Head of caudate nucleus (tissue), 42 donors: Measurements from ENCODE around the gene S100A7A.
"Not testable (repeated sequence)": the region's sequence is repeated elsewhere in the genome, so short reads cannot be mapped to it uniquely, and the experiment has no call there.

Experiments
- DNase-seq, 42 donors: peaks; one replicate each; pipeline versions ENCODE4 v3.0.0 to v3.0.0-alpha.2; 2020 to 2021; ENCODE audit warnings: mixed read lengths in 7 of 42
- intact Hi-C: fragments of 100-400 bp; cut with DNase I; formaldehyde crosslinking; loops from one replicate; pipeline ENCODE4 v1.15.0; 2022

The S100A7A gene

DNA sequence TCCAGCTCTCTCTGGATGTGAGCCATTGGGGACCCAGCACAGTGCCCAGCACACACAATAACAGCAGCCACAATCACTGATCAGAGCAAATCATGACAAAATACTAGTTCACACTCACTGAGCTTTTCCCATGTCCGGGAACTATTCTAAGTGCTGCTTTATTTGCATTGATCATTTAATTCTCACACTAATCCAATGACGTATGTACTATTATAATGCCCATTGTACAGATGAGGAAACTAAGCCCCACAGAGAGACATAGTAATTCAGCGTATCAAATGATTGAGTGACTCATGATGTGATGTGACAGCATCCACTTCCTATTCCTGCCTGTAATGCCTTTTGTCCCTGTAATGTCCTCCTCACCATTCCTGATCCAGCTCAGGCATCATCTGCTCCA, 23.5 kb upstream of the S100A7A start:
- intact Hi-C loops = no loop called here
- no peak for DNase-seq

DNA sequence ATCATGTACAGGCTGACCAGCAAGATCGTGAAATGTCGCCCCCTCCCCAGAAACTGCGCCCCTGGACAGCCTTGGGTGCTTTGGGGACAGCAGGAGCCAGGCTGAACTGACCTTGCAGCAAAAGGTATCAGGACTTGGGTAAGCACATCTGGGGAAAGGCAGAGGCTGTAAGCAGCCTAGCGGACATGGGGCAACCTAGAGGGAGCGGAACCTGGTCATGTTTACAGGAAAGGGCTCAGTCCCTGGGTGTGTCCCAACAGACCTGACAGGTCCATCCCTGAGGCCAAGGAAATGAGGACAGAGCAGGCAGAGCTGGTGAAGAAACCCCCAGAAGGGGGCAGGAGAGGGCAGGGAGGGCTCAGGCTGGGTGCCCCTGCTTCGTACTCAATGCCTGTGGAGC, 22.4 kb upstream of the S100A7A start:
- intact Hi-C loops = no loop called here
- peak in 3 of 42 donors; percentile 6 to 13 (median 13) for DNase-seq

DNA sequence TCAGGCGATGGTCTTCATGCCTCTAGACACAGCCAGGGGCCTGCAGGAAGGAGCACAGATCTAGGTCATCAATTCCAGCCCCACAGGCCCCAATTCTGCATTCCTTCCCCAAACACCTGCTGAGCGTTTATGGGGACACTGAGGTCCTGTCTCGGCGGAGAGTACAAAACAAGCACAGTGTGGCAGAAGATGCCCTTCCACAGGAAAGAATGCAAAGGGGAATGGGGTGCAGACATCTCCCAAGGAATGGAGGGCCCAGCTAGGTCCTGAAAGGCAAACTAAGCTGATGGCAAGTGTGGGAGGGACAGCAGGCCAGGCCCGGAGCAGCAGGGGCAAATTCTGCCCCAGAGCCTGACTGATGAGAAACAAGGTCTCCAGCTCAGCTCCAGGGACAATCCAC, 21.9 kb upstream of the S100A7A start:
- intact Hi-C loops = no loop called here

DNA sequence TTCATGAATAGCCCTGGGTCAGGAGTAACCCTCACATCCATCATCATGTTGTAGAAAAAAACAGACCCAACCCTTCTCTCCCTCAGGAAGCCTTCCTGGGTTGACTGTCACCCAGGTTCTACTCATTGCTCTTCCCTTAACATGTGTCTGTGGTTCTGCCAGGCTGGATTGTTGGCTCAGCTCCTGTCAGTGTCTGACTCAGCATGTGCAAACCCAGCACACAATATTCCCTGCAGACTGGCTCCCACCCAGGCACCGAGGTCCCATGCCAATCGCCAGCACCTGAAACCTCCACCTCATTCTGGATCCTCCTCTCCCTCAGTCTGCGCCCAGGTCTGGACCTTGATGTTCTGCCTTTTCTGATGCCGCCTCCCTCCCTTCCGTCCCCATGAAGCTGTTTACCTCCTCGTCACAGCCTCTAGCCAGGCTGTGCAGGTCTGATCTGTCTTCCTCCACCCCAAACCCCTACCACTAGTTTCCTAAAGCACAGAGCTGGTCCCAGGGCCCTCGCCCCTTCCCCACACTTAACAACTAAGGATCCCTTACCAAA, 21.1 kb upstream of the S100A7A start:
- intact Hi-C loops = no loop called here
- DNase-seq = peak in 5 of 42 donors; percentile 4 to 38 (median 28)

More for the DNA sequence above, 21.9 kb upstream of the S100A7A start:
- DNase-seq = peak in 4 of 42 donors; percentile 3 to 26 (median 10)

DNA sequence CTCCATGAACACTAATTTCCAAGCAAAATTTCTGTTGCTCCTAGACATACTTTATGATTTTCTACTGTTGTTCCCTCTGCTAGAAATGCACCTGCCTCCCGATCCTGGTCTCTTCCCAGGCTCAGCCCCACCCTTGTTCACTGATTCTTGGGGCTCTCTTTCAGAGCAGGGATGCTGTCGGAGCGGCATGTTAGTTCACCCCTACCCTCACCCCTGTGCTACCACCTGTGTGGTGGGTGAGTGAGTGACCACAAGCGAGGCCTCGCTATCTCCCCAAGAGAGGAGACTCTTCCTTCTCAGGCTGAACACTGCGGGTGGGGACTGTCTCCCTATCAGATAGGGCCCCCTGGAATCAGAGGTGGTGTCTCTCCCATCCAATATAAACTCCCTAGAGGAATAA, 20.5 kb upstream of the S100A7A start:
- intact Hi-C loops = no loop called here
- DNase-seq = peak in 4 of 42 donors; percentile 1 to 16 (median 10)

DNA sequence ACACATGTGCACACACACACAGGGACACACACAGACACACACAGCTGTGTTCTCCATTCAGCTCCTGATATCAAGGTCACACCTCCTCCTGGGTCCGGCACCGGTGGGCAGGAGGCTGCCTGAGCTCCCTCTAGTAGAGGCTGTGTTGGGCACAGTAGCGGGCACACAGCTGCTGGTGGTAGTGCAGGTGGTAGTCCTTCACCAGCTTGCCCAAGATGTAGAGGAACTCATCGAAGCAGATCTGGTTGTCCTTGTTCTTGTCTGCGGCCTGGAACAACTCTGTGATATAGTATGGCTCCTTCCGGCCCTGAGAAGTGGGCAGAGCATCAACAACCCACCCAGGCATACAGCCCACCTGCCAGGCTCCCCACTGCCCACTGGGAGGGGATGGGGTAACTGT, 19.9 kb upstream of the S100A7A start:
- peak in 5 of 42 donors; percentile 6 to 31 (median 18) for DNase-seq
- intact Hi-C loops = no loop called here

DNA sequence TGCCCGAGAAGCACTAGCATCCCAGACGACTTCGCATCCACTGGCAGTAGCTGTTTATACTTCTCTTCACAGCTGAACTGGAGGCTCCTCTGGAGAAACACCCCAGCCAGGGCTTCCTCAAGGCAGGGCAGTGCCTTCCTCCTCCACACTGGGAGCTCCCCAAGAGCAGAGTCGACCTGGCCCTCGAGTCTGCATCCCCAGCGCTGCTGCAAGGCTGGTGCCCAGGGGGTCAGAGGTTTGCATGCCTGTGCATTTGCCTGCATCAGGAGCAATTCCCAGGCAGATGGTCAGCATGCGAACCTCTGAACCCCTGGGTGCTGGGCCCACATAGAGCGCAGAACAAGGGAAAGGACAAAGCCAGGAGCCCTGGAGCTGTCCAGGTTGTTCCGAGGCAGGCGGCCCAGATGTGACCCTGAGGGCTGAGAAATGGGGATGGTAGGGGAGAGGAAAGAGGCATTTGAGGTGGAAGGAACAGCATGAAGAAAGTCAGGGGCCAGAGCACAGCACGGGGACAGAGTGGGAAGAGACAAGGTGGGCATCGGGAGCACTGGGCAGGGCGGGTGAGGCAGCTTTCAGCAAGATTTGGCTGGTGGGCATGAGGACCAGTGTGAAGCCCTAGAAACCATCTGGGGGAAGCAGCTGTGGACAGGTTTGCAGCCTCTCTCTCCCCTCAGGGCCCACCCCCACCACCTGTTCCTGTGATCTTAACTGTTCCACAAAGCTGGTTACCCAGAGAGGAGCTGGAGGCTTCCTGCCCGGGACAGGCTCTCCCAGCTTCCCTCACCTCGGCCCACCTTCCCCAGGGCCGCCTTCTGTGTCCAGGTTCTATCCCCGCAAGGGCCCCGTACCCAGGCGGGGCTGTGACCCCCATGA, 19.0 kb upstream of the S100A7A start:
- DNase-seq = peak in 5 of 42 donors; percentile 1 to 28 (median 24)
- intact Hi-C loops = no loop called here

DNA sequence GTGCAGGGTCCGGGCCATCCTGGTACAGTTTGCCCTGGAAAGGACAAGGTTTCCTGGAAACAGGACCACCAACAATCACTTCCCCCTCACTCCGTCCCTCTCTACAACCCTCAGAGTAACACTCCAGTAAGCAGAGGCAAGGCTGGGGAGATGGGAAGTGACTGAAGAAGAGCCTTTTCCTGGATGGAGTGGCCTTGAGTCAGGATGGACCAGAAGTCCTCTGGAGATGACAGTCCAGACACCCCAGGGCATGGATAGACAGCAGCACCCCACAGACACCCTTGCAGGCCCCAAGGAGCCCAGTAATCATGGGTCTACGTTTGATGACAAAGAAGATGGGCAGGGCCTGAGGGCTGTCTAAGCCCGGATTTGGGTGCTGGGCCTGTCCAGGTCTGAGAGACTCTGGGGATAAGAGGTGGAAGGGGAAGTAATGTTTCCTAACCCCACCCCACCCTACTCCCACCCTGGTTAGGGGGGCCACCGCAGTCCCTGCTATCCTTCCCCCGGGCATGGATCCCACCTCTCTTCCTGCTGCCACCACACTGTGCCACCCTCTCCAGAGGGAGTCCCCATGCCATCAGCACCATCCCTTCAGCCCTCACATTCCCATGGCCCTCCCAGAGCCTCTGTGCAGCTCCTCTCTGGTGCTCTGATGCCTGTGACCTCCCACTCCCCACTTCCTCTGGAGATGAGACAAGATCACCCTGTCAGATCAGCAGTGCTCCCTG, 18.2 kb upstream of the S100A7A start:
- DNase-seq = peak in 3 of 42 donors; percentile 6 to 14 (median 10)
- intact Hi-C loops = no loop called here

DNA sequence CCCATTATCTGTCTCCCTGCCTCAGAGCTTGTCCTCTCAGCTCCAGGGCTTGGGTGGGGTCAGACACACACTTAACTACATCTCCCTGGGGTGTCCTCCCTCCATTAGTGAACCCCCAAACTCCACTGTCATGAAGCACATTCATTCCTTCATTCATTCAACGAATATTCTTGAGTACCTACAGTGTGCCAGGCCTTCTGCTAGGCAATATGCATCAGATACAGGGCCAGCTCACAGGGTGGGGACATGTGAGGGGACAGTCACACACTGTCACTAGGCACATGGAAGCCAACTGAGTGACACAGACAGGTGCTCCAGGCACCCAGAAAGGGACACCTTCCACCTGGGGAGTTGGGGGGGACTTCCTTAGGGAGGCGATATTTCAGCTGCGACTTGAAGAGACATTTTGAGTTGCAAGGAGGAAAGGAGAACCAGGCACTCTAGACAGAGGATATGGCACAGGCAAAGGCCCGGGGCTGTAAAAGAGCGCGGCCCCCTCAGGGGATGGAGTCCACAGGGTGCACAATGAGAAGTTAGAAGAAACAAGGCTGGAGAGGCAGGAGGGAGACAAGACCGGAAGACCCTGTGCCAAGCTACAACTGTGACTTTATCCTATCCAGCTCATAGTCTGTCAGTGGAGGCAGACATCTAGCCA, 16.8 kb upstream of the S100A7A start:
- peak in 1 of 42 donors; percentile 25 for DNase-seq
- intact Hi-C loops = no loop called here

DNA sequence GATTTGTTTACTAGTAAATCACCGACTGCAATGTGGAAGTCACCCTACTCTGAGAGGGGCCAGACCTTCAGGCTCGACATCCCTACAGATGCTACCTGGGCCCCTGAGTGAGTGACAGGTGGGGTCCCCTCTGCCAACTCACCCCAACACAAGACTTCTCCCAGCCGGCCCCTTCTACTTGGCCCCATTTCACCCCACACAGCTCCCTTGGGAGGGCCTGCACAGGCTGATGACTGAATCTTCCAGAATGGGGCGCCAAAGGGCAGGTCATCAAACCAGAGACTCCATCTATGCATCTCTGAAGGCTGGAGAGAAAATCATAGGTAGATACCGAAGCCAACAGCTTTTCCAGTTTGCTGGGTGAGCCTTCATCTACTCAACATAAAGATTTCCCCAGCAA, 16.1 kb upstream of the S100A7A start:
- intact Hi-C loops = no loop called here

DNA sequence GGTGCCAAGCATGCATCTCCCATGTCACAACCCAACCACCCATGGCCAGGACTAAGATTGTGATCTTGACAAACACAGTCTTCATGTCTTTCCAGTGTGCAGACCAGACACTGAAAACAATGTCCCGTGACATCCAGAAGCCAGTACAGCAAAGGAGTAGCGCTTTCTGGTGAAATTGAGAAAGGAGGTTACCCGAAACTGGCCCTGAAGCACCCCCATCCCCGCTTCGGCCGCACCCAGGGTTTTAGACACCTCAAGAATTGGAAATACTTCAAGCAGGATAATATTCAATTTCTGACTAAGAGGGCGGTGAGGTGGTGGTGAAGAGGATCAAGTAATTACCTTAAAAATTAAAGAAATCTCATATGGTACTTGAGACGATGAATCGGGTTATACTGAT, 14.9 kb upstream of the S100A7A start:
- intact Hi-C loops = no loop called here

More for the DNA sequence above, 16.1 kb upstream of the S100A7A start:
- peak in 2 of 42 donors; percentile 23 to 33 for DNase-seq

DNA sequence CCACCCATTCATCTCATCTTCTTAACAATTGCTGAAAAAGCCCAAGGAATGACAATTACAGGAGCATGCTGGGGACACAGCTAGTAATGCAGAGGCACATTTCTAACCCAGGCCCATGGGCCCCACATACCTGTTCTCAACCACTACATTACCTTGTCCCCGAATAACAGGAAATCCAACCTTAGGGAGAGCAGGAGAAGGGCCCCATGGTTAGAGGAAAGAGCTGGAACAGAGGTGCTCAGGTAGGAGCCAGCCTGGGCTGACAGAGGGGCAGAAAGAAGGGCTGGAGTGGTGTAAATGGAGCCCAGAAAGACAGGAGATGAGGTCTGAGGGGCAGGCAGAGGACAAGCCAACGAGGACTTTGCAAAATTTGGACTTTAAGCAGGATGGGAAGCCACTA, 14.1 kb upstream of the S100A7A start:
- intact Hi-C loops = no loop called here

More for the DNA sequence above, 14.9 kb upstream of the S100A7A start:
- no peak for DNase-seq

DNA sequence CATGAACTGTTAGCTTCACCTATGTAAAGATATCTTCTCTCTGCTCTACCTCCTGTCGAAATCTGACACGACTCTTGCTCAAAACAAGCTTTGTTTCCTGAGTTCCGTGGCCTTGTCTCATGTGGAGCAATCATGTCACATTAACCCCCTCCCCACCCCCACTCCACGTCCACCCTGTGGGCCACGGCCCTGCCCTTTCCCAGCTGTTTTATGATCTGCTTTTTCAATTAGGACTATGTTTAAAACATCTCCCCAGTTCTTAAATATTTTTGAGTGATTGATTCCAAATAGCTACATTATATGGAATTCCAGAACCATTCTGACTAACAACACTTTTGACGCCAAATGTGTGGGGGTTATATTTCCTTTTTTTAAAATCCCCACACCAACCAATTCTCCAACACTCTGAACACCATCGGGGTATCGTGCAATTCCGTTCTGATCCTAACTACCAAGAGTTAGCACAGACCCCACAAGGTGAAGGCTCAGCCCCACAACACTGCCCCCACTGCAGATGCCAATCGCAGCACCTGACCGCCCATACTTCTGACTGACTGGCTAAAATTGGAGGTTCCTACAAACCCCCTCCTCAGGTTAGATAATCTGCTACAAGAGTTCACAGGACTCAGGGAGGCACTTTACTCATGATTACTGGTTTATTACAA, 12.8 kb upstream of the S100A7A start:
- intact Hi-C loops = no loop called here
- peak in 3 of 42 donors; percentile 7 to 25 (median 20) for DNase-seq

More for the DNA sequence above, 14.1 kb upstream of the S100A7A start:
- DNase-seq = peak in 1 of 42 donors; percentile 13

DNA sequence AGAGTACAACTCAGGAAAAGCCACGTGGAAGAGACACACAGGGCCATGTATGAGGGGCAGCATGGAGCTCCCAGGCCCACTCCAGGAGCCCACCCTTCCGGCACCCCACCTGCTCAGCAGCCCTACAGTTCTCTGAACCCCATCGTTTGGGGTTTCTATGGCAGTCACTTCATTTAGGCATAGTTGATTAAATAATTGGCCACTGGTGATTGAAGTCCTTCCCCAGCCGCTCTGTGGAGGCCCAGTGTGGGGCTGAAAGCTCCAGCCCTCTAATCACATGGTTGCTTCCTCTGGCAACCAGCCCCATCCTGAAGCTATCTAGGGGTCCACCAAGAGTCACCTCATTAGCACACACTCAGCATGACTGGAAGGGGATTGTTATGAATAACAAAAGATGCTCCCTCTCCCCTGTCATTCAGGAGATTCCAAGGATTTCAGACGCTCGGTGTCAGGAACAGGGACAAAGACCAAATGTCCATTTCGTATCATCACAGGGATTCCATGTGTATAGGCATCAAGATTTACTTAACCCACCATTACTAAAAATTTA, 12.2 kb upstream of the S100A7A start:
- peak in 2 of 42 donors; percentile 16 for DNase-seq
- intact Hi-C loops = no loop called here

DNA sequence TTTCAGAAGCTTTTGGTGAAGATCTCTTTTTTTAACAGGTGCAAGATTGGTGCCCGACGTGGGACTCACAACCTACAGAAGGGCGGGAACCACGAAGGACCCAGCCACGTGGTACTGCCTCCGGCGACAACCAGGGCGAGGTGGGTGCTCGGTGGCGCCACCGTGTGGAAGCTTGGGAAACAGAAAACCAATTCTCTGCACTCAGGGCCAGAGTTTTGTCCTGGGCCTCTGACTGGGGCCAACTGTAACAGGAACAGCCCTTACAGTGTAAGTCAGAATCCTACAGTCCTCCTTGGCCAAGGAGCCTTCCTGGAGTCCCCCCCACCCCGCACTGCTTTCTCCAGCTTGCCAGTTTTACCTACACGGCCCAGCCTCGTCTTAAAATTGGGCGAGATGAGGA, 11.6 kb upstream of the S100A7A start:
- DNase-seq = peak in 33 of 42 donors; percentile 8 to 73 (median 41)
- intact Hi-C loops = no loop called here

DNA sequence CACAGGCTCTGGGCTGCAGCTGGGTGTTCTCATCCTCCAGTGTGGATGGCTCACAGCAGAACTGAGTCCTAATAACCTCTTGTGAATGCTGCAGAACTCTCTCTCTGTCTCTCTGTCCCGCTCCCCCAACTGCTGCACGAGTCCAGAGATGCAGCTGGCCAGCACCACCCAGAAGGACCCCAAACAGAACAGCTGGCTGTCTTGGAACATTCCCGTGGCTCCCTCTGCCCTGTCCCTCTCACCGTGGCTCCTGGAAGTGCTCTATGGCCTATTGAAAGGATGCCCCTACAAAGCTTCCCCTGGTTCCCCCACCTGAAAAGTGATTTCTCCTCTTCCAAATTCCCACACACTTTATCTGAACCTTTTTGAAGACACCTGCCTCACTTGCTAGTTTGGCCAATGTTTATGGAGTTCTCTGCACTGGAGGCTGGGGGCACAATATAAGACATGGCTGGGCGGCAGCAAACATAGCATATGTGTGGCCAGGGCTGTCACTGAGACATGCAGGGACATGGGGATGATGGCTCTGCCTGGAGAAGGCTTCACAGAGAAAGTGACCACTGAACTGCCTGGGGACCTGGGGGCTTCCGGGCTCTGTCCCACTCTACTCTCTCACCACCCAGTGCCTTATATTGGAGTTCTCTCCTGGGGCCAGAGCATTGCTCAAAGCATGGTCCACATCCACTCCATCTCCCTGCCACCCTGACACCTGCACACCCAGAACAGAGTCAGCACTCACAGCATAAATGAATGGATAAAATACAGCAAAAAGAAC, 10.3 kb upstream of the S100A7A start:
- intact Hi-C loops = not testable (repeated sequence)
- peak in 3 of 42 donors; percentile 3 to 28 (median 19) for DNase-seq

DNA sequence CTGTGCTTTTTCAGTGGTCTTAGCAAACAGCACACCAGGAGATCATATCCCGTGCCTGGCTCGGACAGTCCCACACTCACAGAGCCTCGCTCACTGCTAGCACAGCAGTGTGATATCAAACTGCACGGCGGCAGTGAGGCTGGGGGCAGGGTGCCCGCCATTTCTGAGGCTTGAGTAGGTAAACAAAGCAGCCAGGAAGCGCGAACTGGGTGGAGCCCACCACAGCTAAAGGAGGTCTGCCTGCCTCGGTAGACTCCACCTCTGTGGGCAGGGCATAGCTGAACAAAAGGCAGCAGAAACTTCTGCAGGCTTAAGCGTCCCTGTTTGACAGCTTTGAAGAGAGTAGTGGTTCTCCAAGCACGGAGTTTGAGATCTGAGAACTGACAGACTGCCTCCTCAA, 9.0 kb upstream of the S100A7A start:
- intact Hi-C loops = not testable (repeated sequence)
- peak in 3 of 42 donors; percentile 10 to 21 (median 14) for DNase-seq

DNA sequence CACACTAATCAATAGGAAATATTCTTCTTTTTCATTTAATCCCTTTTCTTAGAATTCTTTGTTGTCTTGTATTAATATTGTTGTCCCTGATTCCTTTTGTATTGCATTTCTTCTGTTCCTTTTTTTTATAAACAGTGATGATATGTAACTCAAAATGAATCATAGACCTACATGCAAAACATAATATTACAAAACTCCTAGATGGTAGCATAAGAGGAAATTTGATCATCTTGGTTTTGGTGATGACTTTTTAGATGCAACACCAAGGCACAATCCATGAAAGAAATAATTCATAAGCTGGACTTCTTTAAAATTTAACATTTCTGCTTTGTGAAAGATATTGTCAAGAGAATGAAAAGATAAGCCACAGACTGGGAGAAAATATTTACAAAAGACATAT, 2.4 kb upstream of the S100A7A start:
- intact Hi-C loops, DNase-seq: not testable (repeated sequence)
